Limb (tissue), 2 donors: Measurements from ENCODE around the gene RCAN1.
A peak's percentile ranks its signal among the peaks of the same experiment; 100 is the strongest.
"Not testable (repeated sequence)": the region's sequence is repeated elsewhere in the genome, so short reads cannot be mapped to it uniquely, and the experiment has no call there.

ENCODE experiments used
- DNase-seq, 2 donors: peaks; one replicate each; pipeline ENCODE4 v3.0.0-alpha.2; 2016; ENCODE audit errors: extremely low spot score in 2 of 2

Gene RCAN1

DNA sequence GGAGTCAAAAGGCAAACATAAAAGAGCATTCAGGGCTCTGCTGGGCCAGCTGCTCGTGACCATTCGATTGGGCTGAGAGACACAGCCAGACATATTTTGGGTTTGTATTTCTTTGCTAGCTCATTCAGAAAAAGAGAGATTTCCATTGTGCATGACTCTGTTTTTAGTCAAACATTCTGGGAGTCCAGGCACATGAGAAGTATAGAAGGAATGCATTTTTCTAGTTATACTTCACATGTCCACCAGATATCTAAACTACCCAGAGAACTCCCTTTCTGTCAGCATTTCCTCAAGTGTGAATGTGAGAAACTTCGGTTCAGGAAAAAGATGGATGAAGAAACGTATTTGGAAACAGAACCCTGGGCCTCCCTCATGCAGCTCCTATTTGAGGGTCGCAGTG, 96.6 kb downstream of the RCAN1 start:
- no peak for DNase-seq

DNA sequence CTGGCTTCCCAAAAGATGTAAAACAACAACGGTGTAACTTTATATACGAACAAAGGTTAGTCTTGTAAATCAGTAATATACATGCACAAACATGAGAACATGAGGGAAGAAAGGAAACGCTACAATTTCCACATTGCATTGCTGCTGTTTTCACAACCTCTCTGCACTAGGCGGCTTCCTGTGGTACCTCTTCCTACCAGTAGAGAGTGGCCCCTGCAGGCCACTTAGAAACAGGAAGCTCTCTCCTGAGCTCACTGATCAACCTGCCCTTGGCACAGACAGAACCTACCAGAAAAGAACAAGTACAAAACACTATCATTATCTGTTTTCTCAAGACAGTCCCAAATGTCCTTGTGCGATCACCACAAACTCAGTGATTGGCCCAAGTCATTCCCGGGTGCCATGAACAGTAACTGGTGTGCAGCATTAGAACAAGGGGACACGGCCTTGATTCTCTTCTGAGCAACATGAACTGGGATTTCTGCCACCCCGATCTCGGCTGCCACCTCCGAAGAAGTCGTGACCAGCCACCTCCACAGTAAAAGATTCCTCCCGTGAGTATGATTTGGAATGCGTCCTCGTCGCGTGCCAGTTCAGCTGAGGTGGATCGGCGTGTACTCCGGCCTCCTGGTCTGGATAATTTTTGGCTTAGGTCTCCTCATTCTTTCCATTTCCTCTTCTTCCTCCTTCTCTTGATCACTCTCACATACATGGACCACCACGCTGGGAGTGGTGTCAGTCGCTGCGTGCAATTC, 97.2 kb downstream of the RCAN1 start:
- DNase-seq, result no peak

DNA sequence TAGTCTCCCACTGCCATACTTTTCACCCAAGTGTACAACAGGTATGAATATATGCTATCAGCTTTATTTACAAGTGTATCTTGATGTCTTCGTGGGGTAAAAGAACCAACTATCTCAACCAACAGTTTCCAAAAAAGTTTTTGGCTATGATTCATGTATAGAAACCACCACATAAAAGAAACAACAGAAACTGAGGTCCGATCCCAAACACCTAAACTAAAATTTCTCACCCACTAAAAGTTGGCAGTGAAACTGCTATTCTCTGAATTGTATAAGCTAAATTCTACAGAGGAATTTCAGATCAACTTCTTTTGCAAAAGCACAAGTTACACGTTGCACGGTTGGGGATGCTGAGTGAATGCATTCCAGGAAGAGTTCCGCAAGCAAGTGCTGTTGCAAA, 97.9 kb downstream of the RCAN1 start:
- no peak for DNase-seq

DNA sequence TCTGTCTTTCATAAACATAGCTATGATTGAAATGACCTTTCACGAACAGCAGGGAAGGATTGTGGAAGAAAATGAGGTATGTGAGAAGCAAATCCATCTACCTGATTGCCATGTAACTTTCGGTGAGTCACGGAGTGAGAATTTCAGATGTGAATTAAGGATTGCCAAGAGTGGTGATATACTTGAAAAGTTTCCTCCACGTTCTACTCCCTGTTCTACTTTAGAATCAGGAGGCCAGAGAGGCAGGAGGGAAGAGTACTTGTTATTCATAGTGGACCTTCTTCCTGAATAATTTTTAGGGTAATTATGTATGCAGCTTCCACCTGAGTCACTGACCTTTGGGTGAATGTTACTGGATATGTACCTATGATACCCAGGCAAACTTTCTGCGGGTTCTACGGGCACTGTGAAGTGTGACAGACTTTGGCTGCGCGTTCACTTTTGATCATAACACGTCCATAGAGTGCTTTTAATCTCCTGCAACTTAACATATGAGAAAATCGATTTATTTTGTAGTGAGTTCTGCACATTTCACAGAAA, 100.3 kb downstream of the RCAN1 start:
- no peak for DNase-seq

DNA sequence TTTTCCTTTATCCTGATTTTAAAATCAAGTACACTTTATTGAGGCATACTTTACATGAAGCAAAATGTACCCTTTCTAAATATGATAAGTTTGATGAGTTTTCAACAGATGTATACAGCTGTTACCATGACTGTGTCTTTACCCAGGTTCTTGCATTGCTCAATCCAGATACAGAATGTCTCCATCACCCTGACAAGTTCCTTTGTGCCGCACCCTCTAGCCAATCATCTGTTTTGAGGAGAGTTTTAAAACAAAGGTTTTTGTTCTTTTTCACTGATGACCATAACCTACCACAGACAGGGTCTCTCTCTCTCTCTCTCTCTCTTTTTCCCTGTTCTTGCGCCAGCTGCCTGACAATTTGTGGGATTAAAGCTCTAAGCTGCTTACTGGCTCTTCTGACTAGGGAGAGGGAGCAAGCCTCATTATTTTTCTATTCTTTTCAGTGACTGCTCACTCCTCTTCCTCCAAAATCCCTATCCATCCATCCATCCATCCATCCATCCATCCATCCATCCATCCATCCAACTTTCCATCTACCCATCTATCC, 101.7 kb downstream of the RCAN1 start:
- no peak for DNase-seq

DNA sequence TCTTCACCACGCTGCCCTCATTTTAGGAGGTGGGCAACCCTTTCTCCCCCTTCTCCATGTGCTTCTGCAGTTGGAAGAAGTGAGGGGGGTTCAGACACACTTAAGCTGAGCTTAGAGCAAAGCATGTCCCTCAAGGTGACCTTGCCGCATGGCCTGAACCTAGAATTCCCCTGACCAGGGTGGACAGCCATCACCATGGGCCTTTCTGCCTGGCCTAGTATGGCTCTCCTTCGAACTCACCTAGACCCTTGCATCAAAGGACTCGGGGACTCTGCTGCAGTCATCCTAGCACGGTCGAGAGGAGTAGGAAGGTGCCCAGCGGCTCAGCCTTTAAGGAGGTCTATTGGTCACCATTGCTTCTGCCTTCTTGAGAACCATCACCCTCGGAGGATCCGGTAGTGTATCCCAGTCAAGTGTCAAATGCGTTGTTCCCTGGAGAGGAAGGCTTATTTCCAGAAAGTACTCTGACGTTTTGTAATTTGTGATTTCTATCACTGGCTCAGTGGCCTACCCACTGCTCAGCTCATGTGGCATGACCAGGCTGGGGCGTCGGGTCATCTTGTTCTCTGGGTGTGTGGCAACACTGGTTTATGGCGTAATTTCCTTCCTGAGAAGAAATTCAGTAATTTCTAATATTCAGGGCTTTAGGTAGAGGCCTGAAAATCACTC, 103.0 kb downstream of the RCAN1 start, which contains the start of gene KCNE1:
KCNE1 (minus strand) TSS at position 424 of the 669 bp plus-strand sequence. CDS start 62,576 bp downstream, outside the sequence.
- no peak for DNase-seq

DNA sequence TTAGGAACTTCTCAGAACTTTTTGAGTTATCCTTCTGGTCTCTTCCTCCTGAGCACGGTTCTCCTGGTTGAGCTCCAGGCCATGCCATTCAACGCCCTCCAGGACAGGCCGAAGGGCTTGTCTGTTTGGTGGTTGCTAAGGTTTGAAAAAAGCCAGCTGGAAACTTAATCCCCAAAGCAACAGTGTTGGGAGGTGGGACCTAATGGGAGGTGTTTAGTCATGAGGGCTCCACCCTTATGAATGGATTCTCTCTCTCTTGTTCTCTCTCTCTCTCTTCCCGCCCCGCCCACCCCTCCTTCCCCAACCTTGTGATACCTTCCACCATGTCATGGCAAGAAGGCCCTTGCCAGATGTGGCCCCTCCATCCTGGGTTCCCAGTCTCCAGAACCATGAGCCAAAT, 103.7 kb downstream of the RCAN1 start:
- DNase-seq, result no peak

DNA sequence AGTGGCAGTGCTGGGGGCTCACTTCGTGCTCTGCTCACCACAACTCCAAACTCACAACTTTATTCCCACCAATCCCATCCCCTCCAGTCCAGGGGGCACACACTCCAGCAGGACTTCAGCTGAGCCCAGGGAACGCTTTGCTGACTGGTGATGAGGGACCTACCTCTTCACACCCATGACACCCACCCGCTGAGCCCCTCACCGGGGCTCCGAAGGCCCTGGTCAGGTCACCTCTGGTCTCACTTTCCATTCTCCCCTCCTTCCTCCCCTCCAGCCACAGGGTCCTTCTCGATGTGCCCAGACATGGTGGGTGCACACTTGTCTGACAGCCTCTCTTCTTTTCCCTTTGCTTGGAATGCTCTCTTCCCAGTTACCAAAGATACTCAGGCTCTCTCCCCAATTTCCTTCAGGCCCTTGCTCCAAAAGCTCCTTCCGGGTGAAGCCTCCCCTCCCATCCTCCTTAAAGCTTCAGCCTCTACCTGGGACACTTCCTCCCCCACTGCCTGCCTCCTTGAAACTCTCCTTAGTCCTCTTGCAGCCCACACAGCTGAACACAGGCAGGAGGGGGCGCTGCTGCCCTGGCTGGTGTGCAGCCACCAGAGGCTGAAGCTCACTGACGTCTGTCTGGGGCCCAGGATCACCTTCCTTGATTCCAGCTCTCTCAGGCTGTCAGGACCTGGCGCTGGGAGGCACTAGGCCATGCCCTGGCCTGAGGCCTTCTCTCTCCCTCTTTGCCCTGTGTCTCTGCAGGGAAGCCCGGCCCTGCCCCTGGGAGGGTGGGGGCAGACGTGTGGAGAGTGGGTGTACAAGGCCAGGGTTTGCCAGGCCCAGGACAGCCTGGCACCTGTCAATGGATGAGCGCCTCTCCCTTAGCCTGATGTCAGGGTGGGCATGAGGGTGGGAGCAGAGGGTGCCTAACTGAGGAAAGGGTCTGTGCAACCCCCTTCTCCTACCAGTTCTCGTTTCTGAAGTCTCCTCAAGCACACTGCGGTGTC, 104.5 kb downstream of the RCAN1 start:
- DNase-seq, result peak in 1 of 2 donors; percentile 56

DNA sequence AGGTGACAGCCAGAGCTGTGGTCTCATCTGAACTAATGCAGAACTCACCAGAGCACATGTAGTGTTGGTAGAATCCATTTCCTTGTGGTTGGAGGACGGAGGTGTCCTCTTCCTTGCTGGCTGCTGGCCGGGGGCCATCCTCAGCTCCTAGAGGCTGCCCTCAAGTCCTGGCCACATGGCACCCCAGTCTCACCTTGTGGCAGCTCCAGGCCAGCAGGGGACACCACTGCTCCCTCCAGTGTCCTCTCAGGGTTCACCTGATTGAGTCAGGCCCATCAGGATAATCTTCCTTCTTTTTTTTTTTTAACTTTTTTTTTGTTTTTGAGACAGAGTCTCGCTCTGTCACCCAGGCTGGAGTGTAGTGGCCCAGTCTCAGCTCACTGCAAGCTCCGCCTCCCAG, 105.8 kb downstream of the RCAN1 start:
- no peak for DNase-seq

DNA sequence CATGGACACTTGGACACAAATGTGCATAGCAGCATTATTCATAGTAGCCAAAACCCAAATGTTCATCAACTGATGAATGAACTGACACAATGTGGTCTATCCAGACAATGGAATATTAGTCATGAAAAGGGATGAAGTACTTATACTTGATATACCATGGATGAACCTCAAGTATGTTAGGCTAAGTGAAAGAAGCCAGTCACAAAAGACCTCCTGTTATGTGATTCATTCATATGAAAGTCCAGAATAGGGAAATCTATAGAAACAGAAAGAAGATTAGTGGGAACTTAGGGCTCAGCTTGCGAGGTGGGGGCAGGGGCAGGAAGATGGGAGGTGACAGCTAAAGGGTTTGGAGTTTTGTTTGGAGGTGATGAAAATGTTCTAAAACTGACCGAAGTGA, 110.3 kb downstream of the RCAN1 start:
- DNase-seq, result no peak

DNA sequence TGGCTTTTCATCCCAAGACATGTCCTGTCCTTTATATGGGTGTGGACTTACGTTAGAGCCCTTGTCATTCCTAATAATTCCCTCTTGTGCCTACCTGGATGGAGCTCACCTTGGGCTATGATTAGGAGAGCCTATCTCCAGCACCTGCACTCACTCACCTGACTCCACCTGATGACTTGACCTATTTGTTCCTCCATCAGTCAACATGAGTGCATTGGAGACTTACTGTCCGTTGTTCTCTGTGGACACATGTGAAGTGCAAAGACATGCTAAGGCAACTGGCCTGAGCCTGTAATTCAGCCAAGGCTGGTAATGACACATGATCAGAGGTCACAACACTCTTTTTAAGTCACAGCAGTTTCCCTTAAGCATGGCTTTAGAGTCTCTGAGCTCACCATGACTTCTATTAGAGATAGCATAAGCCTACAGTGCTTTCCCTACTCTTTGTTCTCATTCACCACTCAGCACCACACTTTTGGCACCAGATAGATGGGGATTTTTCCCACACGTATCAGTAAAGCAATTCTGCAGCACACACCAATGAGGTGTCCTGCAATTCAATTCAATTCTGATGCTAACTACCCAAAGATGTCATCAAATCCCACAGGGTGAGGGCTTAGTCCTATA, 112.3 kb downstream of the RCAN1 start:
- DNase-seq, result no peak

DNA sequence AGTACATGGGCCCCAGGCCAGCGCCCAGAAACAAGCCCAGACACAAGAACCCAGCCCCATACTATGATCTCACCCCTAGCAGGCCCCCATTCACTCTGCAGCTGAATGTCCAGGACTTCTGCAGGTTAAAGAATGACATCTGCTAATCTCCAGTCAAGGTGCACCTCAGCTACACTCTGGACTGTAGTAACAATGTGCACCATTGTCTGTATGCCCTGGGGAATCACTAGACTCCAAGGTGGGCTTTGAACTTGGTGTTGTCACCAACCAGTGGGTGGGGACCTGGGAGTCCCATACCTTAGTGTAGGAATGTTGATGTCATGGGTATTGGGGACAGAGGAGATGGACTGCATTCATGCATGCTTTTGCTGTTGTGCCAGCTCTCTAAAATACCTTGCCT, 113.2 kb downstream of the RCAN1 start:
- no peak for DNase-seq

DNA sequence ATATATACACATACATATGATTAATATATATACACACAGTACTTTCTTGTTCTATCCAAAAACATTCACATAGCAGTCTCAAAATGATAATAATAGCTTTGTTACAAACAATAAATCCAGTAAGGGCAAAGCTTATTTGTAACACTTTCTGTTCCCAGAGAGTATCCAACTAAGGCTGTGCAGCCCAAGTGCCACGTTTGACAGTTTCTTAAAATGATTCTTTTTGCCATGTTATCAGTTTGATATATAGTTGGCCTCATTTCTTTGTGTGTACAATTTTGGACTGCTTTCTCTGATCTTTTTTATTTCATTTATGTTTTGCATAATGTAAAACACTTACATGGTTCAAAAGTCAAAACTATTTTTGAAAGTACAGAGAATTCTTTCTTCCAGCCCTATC, 114.7 kb downstream of the RCAN1 start:
- no peak for DNase-seq

DNA sequence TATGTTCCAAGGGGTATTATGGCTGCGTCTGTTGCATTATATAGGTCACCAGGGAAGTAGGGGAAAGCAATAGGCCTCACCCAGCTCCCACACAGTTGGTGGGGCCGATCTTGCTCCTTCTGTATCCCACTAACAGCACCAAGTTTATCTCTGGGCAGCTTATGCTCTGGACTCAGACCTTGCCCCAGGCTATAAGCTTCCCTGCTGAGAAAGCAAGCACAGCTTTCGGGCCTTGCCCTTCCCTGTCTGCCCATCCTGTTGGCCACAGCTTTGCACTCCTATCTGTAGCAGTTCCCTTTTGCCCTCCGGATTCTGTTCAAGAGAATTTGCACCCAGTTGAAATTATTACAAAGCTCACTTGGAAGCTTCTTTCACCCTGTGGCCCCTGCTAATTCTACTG, 115.8 kb downstream of the RCAN1 start:
- no peak for DNase-seq

DNA sequence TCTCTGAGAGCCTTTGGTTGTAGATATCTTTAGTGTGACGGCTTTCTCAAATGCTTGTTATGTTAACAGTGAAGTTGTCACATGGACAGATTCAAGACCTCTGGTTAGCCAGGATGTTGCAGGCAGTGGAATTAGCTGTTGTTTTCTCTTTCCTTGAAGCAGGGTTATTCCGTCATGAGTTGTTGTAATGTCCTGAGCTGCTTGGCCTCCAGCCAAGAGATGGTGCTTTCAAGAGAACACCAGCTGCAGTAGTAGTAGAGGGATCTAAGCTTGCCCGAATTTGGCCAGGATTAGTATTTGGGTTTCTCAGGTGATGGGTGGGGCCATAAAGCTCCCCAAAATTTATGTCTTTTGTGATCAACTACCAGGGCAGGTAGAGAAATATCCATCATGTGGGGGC, 116.3 kb downstream of the RCAN1 start:
- no peak for DNase-seq

DNA sequence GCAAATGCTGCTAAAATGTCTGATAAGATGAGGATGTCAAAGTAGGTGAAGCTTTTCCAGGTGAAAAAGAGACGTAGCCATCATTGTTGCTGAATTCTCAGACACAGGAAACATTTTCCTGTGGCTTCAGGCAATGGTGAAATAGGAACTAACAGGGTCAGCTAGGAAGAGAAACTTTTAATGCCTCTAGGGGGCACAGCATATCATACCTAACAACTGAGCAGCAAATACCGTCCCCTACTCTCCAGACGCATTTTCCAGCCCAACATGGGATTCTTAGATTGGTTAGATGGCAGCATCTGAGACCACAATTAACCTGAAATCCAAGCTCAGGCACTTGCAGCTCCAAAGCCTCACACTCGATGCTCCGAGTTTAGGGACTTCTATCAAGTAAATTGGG, 131.1 kb downstream of the RCAN1 start:
- not testable (repeated sequence) for DNase-seq

DNA sequence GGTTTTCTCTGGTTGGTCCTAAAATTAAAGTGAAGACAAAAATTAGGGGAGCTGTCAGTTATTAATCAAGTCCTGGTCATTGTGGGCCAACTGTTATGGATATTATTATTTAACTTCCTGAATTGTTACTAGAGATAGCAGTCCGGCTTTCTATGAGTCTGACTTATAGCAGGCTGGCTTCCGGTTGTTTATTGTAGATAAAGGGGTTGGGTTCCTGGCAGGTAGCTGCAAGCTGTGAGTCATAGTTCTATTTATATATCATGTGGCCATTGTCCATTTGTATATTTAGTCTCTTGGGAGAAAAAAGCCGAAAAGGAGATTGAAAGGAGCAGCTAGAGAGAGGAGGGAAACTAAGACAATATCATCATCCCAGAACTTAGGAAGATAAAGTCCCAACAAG, 131.5 kb downstream of the RCAN1 start:
- DNase-seq, result not testable (repeated sequence)

DNA sequence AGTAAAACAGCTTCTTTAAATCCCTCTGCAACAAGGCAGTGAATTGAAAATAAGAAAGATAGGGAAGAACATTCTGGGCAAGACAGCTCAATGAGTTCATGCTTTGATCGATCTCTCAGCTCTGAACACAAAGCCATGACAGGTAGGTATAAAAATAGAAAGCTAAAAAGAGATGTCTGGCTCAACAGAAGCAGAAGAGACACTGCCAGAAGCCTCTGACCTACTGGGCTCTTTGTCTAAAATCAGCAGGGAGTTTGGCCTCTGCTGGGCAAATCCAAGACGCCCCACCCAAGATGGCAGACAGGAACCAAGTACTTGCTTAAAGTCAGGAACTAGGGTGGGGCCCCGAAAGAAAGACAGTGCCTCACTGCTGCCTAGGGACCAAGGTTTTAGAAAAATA, 147.6 kb downstream of the RCAN1 start:
- not testable (repeated sequence) for DNase-seq
